HG03571 (cell line): Measurements from ENCODE around the gene OR2S2.

ENCODE experiments used
- ATAC-seq: cut with Tn5 transposase; IDR thresholded peaks from one replicate; pipeline ENCODE4 v1.9.1; 2021; ENCODE audit not compliant: unreplicated experiment

OR2S2 gene

DNA sequence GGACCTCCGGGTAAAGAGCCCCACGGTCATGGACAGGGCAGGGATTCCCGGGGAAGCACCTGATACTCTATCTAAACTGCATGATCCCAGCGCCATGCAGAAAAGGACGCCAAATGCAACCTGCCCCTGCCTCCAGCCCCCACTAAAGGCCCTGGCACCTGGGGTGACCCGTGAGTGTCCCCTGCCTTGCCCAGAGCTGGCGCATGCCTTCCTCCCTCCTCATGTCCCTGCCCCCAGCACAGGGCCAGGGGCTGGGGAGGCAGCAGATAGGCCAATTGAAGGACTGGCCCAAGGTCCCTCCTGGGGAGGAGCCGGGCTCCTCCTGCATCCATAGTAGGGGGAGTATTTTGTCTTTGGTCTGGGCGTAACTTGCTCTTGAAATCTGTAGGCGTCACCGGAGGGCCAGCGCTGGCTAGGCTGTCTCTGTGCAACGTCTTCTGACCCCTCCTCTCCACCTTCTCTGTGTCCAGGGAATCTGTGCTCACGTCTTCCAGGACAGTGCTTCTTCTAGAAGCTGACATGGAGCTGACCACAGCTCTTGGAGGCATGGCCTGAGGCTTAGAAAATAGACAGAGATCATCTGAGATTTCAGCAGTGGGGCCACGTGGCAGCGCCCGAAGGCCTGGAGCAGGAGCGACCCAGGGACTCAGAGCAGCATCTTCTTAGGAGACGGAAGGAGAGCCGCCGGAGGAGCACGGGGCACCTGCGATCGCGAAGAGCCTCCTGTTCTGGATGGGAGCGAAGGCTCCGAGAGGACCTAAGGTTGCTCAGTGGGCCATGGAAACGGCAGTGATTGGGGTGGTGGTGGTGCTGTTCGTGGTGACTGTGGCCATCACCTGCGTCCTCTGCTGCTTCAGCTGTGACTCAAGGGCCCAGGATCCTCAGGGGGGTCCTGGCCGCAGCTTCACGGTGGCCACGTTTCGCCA, 48.0 kb downstream of the OR2S2 start:
- no peak for ATAC-seq

DNA sequence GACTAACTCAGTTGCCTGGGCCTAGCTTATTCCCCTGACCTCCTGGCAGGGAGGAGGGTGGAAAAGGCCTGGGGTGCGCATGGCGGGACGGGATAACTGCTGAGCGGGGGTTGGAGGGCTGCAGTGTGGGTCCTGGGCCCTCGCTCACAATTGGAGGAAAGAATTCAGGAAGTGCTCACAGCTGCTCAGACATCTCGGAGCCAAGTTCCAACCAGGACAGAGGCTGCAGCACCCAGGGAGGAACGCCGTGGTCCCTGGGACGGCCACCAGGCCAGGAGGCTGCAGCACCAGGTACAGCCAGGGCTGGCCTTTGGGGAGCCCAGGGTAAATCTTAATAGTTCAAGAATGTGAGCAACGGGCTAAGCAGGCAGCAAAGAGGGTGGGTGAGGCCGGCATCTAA, 48.7 kb downstream of the OR2S2 start, which contains the start of gene SPAAR:
SPAAR (plus strand) TSS at position 217 of the 400 bp plus-strand sequence. CDS start 974 bp downstream, outside the sequence.
- ATAC-seq: no peak

DNA sequence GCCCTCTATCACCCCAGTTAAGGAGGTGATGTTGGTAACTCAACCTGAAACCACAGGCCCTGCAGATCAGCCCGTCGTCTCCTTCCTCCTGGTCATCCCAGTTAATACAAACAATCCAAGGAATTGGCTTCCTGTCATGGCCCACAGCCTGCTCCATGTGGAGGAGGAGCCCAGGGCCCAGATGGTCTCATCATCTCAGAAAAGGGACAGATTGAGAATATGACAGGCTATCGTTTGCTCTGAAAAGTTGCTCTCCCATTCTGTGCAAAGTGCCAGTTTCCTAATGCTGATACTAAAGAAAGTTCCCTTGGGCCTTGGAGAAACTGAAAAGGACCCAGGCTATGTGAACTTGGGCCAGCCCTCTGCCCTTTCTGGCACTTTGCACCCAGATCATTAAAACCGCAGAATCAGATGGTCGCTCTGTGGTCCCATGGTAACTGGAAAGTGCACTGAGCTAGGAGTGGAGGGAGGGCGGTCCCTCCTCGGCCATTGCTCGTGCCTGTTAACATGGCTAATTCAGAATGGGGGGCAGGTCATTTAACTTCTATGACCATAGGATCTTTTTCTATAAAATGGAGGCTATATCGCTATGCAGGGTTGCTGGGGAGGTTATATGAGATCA, 49.3 kb downstream of the OR2S2 start:
- no peak for ATAC-seq

DNA sequence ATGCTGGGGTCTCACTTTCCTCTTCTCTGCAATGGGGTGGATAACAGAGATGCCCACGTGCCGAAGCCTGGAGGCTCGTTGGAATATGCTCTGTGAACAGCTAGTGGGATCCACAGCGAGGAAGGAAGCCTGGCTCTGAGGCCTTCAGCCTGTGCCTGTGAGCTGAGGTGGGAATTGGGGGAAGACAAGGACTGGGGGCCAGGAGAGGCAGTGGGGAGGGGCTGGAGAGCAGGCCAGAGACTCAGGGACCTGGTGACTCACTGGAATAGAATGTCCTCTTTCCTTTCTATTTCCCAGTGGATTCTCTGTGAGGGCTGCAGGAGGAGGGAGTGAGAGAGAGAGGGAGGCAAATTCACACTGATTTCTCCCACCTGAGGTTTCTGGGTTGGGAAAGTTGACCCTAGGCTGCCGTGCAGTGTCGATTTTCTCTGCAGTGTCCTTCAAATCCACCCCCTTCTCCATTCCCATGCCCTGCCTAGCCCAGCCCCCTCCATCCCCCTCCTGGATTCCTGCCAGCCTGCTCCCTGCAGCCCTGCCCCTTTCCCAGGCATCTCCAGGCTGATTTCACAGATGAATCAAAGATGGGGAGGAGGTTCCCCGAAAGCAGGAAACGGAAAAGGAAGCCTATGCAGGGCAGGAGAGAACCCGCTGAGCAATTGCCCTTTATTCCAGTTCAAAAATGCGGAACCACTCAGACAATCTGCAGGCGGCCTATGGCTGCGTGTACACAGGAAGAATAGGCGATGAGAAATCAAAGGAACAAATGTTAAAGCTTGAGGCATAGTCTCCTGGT, 50.0 kb downstream of the OR2S2 start:
- ATAC-seq: no peak
